Left ventricle myocardium inferior (tissue), 1 donor: Measurements from ENCODE around the gene EFNA5. TPM values are rescaled to one million over a fixed set of nuclear protein-coding genes. Genes with fewer than 3 reads are reported as not detected.

Experiments used
- DNase-seq: peaks from one replicate; pipeline ENCODE4 v3.0.0-alpha.2; 2020
- H3K27ac ChIP-seq: fragments of 200-600 bp; replicated peaks from 2 replicates; pipeline ENCODE4 v1.8.0; 2021
- H3K27me3 ChIP-seq: fragments of 200-600 bp; 2 replicates; pipeline ENCODE4 v1.8.0; 2021; ENCODE audit warnings: low read depth
- H3K36me3 ChIP-seq: fragments of 200-600 bp; 2 replicates; pipeline ENCODE4 v1.8.0; 2021
- H3K4me1 ChIP-seq: fragments of 200-600 bp; 2 replicates; pipeline ENCODE4 v1.8.0; 2021
- H3K4me3 ChIP-seq: fragments of 200-600 bp; 2 replicates; pipeline ENCODE4 v1.8.0; 2021; ENCODE audit warnings: mild to moderate bottlenecking, moderate library complexity
- H3K9me3 ChIP-seq: fragments of 200-600 bp; replicated peaks from 2 replicates; pipeline ENCODE4 v1.8.0; 2021
- intact Hi-C: fragments of 100-400 bp; cut with micrococcal nuclease; formaldehyde crosslinking; loops from one replicate; pipeline ENCODE4 v1.11.0; 2022
- total RNA-seq: library from RNA; stranded (reverse); fragmentation: NEBNext Ultra II Directional; extraction: Animal tissue kit (Norgen Biotek cat#: 25700); gene quantifications from one replicate; pipeline ENCODE4 v1.2.1, GENCODE V29; 2021
- TF ChIP-seq, protein P1 (sequence below): fragments of 200-600 bp; IDR thresholded peaks from 2 replicates; pipeline ENCODE4 v1.8.0; 2021; ENCODE audit warnings: antibody characterized with exemption, mild to moderate bottlenecking, borderline replicate concordance
- donor health status: DM: no; HTN: yes; CAD: no; lungs with severe emphysema.

Gene EFNA5
- total RNA-seq, 1 donor from 2014 or later, result 28.2 TPM

DNA sequence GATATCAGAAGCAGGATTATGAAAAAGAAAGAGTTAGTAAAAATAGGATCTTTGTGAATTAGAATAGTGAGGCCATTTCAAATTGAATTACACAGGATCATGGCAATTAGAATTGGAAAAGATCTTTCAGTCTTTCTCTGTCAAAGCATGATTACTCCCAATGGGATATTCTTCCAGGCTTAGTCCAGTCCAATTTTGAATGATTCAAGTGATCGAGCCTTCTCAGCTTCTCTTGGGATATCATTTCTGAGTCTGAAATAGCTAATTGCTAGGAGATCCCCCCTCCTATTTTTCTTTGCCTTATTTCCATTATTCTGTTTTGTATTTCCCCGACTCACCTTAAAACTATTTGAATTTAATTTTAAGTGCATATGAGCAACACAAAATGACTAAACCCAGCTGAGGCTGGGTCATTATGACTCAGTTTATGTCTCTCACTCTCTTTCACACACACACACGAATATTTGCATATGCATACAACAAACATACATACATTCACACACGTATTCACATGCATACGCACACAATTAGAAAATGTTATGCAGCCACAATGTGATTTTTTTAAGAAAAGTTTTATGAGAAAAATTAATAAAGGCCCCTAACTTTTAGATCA, 34.8 kb upstream of the EFNA5 start:
- TF ChIP-seq, protein P1, sequence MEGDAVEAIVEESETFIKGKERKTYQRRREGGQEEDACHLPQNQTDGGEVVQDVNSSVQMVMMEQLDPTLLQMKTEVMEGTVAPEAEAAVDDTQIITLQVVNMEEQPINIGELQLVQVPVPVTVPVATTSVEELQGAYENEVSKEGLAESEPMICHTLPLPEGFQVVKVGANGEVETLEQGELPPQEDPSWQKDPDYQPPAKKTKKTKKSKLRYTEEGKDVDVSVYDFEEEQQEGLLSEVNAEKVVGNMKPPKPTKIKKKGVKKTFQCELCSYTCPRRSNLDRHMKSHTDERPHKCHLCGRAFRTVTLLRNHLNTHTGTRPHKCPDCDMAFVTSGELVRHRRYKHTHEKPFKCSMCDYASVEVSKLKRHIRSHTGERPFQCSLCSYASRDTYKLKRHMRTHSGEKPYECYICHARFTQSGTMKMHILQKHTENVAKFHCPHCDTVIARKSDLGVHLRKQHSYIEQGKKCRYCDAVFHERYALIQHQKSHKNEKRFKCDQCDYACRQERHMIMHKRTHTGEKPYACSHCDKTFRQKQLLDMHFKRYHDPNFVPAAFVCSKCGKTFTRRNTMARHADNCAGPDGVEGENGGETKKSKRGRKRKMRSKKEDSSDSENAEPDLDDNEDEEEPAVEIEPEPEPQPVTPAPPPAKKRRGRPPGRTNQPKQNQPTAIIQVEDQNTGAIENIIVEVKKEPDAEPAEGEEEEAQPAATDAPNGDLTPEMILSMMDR, result no peak
- no peak overlapping the region for H3K27ac ChIP-seq
- H3K4me3 ChIP-seq, result no peak overlapping the region
- H3K9me3 ChIP-seq, result peaks cover 14% of the 10 kb centered on the region
- H3K36me3 ChIP-seq, result no peaks in the 10 kb centered on the region
- H3K4me1 ChIP-seq, result no peaks in the 10 kb centered on the region
- no peak for DNase-seq
- no peaks in the 10 kb centered on the region for H3K27me3 ChIP-seq
- intact Hi-C loops, result no loop called here

DNA sequence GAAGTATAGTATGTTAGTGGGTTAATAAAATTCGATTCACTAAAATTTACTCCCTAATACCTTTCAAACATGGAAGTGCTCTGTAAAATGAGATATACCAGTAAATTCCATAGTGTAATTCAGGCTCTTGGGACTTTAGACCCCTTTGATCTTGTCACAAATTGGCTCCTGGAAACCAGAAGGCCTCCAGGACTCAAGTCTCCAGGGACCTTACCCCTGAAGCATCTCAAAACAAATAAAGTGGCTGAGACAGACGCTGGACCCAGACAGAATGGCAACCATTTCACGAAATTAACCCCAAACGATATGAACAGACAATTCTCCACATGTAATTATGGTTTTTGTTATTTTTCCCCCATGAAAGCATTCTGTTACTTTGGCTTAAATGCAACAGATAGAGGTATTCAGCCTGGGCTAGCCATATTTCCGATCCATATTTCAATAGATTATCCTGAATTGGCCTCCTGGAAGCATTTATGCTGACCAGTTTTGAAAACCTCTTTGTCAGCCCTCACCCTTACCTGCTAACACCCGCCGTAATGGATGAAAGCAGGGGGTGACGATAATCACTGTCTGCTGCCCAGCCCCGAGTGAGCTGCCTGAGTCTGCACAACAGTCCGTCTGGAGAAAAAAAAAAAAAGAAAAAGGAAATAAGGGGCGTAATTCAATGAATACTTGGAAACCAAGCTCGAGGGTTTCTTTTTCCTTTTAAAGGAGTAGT, 34.1 kb upstream of the EFNA5 start:
- peaks cover 14% of the 10 kb centered on the region for H3K9me3 ChIP-seq
- H3K27ac ChIP-seq, result no peak overlapping the region
- H3K4me3 ChIP-seq, result no peak overlapping the region
- H3K36me3 ChIP-seq, result no peaks in the 10 kb centered on the region
- intact Hi-C loops, result no loop called here
- no peaks in the 10 kb centered on the region for H3K4me1 ChIP-seq
- TF ChIP-seq, protein P1, result no peak
- DNase-seq, result no peak
- no peaks in the 10 kb centered on the region for H3K27me3 ChIP-seq

DNA sequence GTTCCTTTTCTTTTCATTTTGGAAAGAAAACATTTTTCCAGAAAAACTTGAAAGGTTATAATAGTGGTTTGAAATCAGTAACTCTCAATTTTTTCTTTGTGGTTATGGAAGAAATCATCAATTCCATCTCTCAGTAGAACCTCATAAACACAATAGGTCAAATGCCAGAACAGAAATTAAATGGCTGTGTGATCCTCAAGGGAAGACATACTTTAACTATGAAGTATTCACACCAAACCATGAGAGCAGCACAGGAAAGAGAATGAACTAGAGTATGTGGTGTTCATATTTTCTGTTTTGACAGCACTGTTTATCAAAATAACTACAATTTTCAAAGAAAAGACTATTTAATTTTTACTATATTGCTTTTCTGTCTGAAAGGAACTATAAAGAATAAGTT, 29.7 kb upstream of the EFNA5 start:
- DNase-seq, result no peak
- TF ChIP-seq, protein P1, result no peak
- H3K9me3 ChIP-seq, result no peaks in the 10 kb centered on the region
- H3K4me3 ChIP-seq, result no peak overlapping the region
- no peaks in the 10 kb centered on the region for H3K4me1 ChIP-seq
- no peaks in the 10 kb centered on the region for H3K27me3 ChIP-seq
- intact Hi-C loops, result no loop called here
- H3K36me3 ChIP-seq, result no peaks in the 10 kb centered on the region
- H3K27ac ChIP-seq, result no peak overlapping the region

DNA sequence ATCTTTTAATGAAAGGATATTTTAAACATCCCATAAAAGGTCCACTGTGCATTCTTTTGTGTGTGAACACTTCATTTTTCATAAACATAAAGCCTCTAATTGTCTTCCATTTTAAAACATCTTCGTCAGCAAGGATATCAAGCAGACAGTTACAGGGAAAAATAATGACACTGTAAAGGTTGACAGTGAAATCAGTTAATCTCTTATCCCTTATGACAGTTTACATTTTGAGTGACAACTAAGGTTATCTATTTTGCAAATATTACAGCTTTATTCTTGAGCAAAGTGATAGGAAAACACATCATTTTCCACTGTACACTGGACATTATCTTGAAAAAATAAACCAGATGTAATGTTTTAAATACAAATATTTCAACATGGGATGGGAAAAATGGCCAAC, 28.7 kb upstream of the EFNA5 start:
- DNase-seq, result no peak
- Histone ChIP-seq H3K36me3 (no peaks in the 10 kb centered on the region), H3K4me3 (no peak overlapping the region), H3K9me3 (no peaks in the 10 kb centered on the region), H3K27me3 (no peaks in the 10 kb centered on the region), H3K4me1 (no peaks in the 10 kb centered on the region), H3K27ac (no peak overlapping the region)
- TF ChIP-seq, protein P1, result no peak
- intact Hi-C loops, result no loop called here

DNA sequence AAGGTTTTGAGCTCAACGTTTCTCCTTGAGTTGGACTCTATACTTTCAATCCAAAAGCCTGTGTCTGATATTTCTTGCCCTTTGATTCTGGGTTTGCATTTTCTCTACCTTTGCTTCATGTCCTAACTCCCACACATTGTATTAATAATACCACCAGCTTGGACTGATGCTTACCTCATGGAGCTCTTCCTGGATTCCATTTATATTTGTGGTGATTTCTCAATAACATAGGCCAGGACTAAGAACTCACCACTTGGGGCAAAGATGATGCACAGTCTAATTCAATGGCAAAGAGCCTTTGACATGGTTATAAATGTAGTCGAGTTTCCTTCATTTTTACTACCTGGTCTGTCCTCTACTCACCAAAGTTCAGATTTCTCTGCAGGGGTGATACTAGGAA, 27.5 kb upstream of the EFNA5 start:
- Histone ChIP-seq H3K36me3 (no peaks in the 10 kb centered on the region), H3K4me3 (no peak overlapping the region), H3K27me3 (no peaks in the 10 kb centered on the region), H3K27ac (no peak overlapping the region), H3K4me1 (no peaks in the 10 kb centered on the region), H3K9me3 (peaks cover 6% of the 10 kb centered on the region)
- TF ChIP-seq, protein P1, result no peak
- intact Hi-C loops, result no loop called here
- DNase-seq, result no peak
